ENCODE data around the gene ARPC5.

Gene ARPC5

GRCh38 chr1:183609759-183610452, 25.7 kb downstream of the ARPC5 start:
- DNase-seq, result no peak

- DNase-seq, result peak; percentile 91 to 93
Measured at GRCh38 chr1:183609313-183609712, 26.3 kb downstream of the ARPC5 start.

- no peak for DNase-seq
Measured at GRCh38 chr1:183607322-183607980, 28.1 kb downstream of the ARPC5 start.

- no peak for DNase-seq
Measured at GRCh38 chr1:183605904-183606303, 29.7 kb downstream of the ARPC5 start.

- peak in 1 of 2 donors; percentile 75 for DNase-seq
Measured at GRCh38 chr1:183604815-183605214, 30.8 kb downstream of the ARPC5 start.

- DNase-seq, result peak; percentile 88 to 89
Measured at GRCh38 chr1:183604038-183604808, 31.4 kb downstream of the ARPC5 start.

GRCh38 chr1:183602510-183602909, 33.1 kb downstream of the ARPC5 start:
- no peak for DNase-seq

GRCh38 chr1:183600634-183601033, 34.9 kb downstream of the ARPC5 start:
- DNase-seq, result peak in 1 of 2 donors; percentile 73

- DNase-seq, result peak; percentile 89 to 97
Measured at GRCh38 chr1:183600136-183600535, 35.4 kb downstream of the ARPC5 start.

GRCh38 chr1:183598386-183598785, 37.2 kb downstream of the ARPC5 start:
- DNase-seq, result no peak

- no peak for DNase-seq
Measured at GRCh38 chr1:183597656-183598347, 37.8 kb downstream of the ARPC5 start.

GRCh38 chr1:183596500-183596899, 39.1 kb downstream of the ARPC5 start:
- DNase-seq, result no peak

GRCh38 chr1:183595537-183595936, 40.0 kb downstream of the ARPC5 start:
- DNase-seq, result no peak

GRCh38 chr1:183593356-183593755, 42.2 kb downstream of the ARPC5 start:
- DNase-seq, result peak; percentile 80 to 86

GRCh38 chr1:183592733-183593132, 42.9 kb downstream of the ARPC5 start:
- no peak for DNase-seq

GRCh38 chr1:183590244-183591191, 45.1 kb downstream of the ARPC5 start, which contains the start of gene NCF2:
Gene NCF2 (minus strand): TSS chr1:183590459. CDS start chr1:183590329, 130 bp downstream.
- DNase-seq, result peak; percentile 96 to 99

- DNase-seq, result peak in 1 of 2 donors; percentile 54
Measured at GRCh38 chr1:183589874-183590243, 45.7 kb downstream of the ARPC5 start.

- no peak for DNase-seq
Measured at GRCh38 chr1:183589384-183589783, 46.2 kb downstream of the ARPC5 start.

GRCh38 chr1:183588827-183589226, 46.8 kb downstream of the ARPC5 start:
- peak; percentile 49 to 53 for DNase-seq

- DNase-seq, result no peak
Measured at GRCh38 chr1:183586926-183587325, 48.7 kb downstream of the ARPC5 start.

GRCh38 chr1:183586455-183586854, 49.1 kb downstream of the ARPC5 start:
- no peak for DNase-seq

GRCh38 chr1:183585038-183585437, 50.5 kb downstream of the ARPC5 start:
- peak in 1 of 2 donors; percentile 53 for DNase-seq

Data from inflammatory macrophage treated with lipopolysaccharide for 1 hour (primary cell).